Mammary epithelial cell (primary cell): Measurements from ENCODE around the gene CUTA.

Source experiments
- CTCF ChIP-seq, 2 donors: IDR thresholded peaks in 1 of 2; conservative IDR thresholded peaks in 1 of 2; 2 replicates each; pipeline ENCODE4 v1.5.1; 2011 to 2012; ENCODE audit warnings: inconsistent platforms in 2 of 2, low read length in 2 of 2, mild to moderate bottlenecking in 2 of 2, control low read depth in 1 of 2, low read depth in 1 of 2; ENCODE audit not compliant: insufficient read depth in 1 of 2; ENCODE audit errors: extremely low read depth in 1 of 2
- EZH2 ChIP-seq: IDR thresholded peaks from 2 replicates; pipeline ENCODE4 v1.6.1; 2012; ENCODE audit warnings: low read length, inconsistent platforms, borderline replicate concordance

- TF ChIP-seq EZH2, result no peak
- TF ChIP-seq CTCF (conservative IDR thresholded peaks at IDR 0.05 in 1 of 2, IDR thresholded peaks at IDR 0.05 in 1 of 2; ENCODE audit: extremely low read depth in 1 of 2, insufficient read depth in 1 of 2, low read depth in 1 of 2, low read length in 2 of 2), result no peak
Measured at GRCh38 chr6:33443025-33443424, 25.1 kb upstream of the CUTA start.
